Transverse colon (tissue), 4 donors: ENCODE results near the gene USO1.
A peak's percentile ranks its signal among the peaks of the same experiment; 100 is the strongest.

Source experiments
- POLR2A ChIP-seq: fragments of 450-650 bp; IDR thresholded peaks from one replicate; pipeline ENCODE4 v1.6.1; 2016; ENCODE audit warnings: antibody characterized with exemption, mild to moderate bottlenecking, moderate library complexity
- POLR2AphosphoS5 ChIP-seq, 3 donors: sonication (generic); formaldehyde crosslinking; IDR thresholded peaks; one replicate each; pipeline ENCODE4 v1.6.1; 2016; ENCODE audit warnings: antibody characterized with exemption in 3 of 3
- TF ChIP-seq, protein P1 (sequence below), 5 experiments: fragments of 200-600 bp in 3 of 5; fragments of 450-650 bp in 2 of 5; sonication (generic) in 3 of 5; IDR thresholded peaks; 1 replicate in 2 of 5; 2 replicates in 3 of 5; pipeline ENCODE4 v1.5.1; 2016 to 2017; ENCODE audit warnings: antibody characterized with exemption in 5 of 5, inconsistent platforms in 3 of 5, mild to moderate bottlenecking in 2 of 5, moderate library complexity in 1 of 5

DNA sequence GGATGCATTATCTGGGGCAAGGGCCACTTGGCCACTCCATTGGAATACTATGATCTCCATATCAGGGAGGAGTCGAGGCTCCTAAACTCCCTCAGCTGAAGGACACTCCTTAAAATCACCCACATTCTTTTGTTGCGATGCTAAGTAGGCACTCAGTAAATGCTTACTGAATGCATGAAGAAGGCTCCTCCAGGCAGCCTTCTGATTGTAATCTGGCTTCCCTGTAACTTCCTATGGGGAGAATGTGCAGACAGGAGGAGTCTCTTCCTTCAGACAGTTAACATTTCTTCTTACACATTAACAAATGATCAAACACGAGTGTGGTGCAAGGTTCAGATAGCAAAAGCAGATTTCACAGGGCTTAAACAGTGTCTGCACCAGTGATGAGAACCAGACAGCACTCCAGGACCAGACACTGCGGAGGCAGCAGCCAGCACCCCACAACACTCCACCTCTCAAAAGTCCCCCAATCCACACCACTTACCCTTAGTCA, 21.4 kb upstream of the USO1 start:
- TF ChIP-seq POLR2A (no peak), POLR2AphosphoS5 (IDR thresholded peaks at IDR 0.05) (peak in 1 of 3 donors; percentile 32)
- TF ChIP-seq, protein P1, sequence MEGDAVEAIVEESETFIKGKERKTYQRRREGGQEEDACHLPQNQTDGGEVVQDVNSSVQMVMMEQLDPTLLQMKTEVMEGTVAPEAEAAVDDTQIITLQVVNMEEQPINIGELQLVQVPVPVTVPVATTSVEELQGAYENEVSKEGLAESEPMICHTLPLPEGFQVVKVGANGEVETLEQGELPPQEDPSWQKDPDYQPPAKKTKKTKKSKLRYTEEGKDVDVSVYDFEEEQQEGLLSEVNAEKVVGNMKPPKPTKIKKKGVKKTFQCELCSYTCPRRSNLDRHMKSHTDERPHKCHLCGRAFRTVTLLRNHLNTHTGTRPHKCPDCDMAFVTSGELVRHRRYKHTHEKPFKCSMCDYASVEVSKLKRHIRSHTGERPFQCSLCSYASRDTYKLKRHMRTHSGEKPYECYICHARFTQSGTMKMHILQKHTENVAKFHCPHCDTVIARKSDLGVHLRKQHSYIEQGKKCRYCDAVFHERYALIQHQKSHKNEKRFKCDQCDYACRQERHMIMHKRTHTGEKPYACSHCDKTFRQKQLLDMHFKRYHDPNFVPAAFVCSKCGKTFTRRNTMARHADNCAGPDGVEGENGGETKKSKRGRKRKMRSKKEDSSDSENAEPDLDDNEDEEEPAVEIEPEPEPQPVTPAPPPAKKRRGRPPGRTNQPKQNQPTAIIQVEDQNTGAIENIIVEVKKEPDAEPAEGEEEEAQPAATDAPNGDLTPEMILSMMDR (IDR thresholded peaks at IDR 0.05) = no peak
